Stromal cell of bone marrow (primary cell): ENCODE results near the gene RPS27.

Source experiments
- DNase-seq: peaks from one replicate; pipeline ENCODE4 v3.0.0-alpha.2; 2012; ENCODE audit warnings: low read depth

Gene RPS27

GRCh38 chr1:153990468-153991150, at the start of gene RPS27:
TSS of gene RPS27 (plus strand) at chr1:153990762. CDS start at chr1:153990797, 35 bp downstream.
- DNase-seq, result peak; percentile 97

- no peak for DNase-seq
Measured at GRCh38 chr1:153941826-153942725, 48.5 kb upstream of the RPS27 start.

GRCh38 chr1:153942766-153943549, 47.6 kb upstream of the RPS27 start:
- DNase-seq, result no peak

DNA sequence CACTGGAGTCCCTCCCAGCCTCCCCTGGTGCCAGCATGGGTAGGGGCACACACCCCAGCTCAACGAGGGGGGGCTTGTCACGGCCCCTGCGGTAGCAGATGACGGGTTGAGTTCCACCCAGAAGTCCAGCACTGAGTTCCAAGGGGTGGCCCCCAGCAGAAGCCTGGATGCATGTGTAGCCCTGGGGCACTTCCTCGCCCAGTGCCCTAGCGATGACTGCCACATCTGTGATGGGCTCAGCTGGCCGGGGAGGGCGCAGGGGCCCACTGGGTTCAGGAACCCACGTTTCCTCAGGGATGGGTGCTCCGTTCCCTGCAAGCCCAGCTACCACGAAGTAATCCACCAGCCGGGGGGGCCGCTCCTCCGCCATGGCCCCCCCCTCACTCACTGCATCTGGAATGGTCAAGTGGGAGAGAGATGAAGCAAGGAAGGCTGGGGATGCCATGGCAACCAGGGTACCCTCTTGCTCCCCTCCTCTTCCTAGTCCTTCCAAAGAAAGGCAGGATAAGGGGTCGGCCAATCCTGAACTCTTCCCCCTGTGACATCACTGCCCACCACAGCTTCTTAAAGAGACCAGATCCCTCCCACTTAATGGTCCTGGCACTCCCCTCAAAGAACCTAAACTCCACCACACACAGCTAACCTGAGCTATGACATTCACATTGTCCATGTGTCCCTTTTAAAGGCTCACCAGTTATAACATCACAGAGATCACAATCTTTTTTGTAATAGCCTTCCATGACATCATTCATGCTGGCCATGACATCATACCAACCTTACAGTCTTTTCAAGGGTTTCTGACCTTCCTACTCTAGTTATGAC, 46.3 kb upstream of the RPS27 start:
- no peak for DNase-seq

GRCh38 chr1:153944827-153945117, 45.8 kb upstream of the RPS27 start:
- no peak for DNase-seq

- DNase-seq, result no peak
Measured at GRCh38 chr1:153945131-153945794, 45.3 kb upstream of the RPS27 start.

- DNase-seq, result peak; percentile 56
Measured at GRCh38 chr1:153945795-153946621, 44.6 kb upstream of the RPS27 start.

DNA sequence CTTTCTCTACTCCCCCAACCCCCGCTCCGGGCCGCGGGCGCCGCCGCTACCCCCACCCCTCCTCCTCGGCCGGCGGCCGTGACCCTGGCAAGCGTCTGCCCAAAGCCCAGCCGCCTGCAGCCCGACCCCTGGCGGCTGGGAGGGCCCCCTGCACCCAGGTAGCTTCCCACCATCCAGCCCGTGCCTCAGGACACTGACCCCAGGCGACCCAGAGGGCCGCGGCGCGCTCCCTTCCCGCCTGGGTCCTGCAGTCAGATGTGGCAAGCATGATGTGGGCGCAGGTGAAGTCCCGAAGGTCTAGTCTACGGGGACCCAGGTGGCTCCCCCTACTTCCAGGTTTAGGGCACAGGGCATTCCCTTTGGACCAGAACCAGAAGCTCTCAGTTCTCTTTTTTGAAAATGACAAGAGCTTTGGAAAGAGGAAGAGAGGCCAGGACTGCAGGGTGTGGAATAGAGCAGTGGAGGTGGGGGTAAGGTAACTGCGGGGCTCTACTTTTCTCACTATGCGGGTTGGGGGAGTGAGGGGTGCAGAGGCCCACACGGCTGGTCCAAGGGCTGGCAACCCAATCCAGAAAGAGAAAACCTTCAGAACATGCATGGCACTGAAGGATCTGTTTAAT, 43.8 kb upstream of the RPS27 start, which contains the start of gene DENND4B:
Gene DENND4B (minus strand): TSS at position 97 of the 620 bp plus-strand sequence. CDS start 2,344 bp downstream, outside the sequence.
- peak; percentile 59 for DNase-seq

DNA sequence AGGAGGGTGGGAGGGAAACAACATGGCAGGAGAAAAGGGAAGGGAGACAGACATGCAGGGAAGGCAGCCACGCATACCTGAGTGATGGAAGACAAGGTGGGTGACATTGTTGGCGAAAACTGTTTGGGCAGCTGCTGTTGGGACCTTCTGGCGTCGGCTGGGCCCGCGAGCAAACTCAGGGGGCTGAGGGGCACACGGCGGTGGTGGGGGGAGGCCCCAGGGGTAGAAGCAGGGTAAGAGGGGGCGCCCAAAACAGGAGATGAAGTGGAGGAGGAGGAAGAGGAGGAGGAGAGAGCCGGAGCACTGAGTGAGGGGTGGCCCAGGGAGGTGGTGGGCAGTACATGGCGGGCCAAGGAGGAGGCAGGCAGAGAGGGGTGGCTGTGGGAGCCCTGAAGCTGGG, 39.4 kb upstream of the RPS27 start:
- DNase-seq, result no peak

DNA sequence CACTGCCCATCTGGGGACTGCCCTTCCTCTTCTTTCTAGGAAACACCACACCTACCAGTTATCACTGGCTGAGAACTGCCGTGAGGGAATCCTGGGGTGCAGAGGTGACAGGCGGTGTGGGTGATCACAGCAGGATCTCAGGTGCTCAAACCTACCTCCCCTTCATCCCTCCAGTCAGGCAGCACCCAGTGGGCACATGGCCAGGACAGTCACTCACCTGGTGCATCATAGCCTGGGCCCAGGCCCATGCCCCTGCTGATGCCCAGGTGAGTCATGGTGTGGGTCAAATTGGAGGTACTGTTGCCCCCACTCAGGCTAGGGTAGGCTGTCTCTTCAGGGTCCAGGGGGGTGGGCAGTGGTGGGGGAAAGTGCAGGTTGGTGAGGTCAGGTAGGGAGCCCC, 38.8 kb upstream of the RPS27 start:
- no peak for DNase-seq

DNA sequence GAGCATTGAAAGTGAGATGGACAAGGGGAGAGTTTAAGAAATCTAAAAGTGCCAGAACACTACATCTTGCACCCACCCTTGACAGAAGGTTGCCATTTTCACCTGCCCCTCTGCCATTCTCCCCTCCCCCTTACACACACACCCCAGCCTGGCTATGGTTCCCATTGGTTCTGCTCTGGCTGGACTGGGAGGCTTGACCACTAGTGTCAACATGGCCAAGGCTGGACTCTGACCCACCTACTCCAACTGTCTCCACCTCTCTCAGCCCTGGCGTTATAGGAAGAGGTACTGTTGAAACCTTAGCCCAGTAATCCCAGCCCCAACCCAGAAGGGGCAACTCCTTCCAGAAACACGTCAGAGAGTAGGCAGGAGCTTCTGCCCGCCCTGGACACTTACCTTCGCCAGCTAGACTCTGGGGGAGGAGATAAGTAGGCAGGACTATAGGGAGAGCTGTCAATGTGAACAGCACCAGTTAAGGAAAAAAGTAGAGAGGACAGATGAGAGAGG, 36.6 kb upstream of the RPS27 start:
- DNase-seq, result no peak

DNA sequence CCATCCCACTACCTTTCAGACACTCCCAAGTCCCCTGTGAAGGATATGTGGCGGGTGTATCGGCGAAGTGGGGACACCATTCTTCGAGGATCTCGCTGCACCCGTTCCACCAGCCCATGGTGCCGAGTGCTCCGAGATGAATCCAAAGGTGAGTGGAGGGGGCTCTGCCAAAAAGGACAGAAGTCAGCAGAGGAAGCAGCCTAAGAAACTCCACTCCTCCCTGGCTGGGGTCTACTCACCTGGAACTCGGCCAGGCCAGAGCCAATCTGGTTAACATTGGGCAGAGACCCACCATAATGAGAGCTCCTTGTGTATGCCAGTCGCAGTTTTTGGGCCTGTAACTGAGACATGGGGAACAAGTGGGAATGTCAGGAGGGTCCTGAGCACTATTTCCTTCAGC, 35.7 kb upstream of the RPS27 start:
- DNase-seq, result no peak

DNA sequence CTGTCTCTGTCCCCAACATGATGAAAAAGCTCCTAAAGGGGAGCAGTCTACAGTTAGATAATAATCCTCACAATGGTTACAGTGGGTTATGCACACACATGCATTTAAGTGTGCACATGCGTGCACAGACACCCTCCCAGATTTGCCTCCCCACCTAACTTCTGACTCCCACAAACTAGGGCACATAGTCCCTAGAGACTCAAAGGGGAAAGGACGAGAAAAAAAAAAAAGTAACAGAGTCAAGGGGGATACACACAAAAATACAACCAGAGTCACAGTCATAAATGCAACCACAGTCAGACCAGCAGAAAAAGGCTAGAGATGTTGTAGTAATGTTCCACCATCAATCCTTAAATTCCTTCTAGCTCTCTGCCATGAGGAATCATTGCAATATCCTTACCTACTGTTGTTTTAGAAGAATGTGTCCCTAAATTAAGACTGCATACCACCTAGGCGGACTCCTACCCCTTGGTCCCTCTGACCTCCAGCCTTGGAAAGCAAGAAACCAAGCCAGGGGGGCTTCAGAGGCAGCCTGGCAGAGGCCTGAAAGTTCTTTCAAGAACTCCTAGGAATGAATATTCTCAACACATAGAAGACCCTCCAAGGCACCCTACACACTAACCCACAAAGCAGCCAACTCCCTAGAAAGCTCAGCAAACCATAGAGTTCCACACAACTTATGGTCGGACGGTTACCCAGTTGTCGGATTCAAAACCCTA, 33.4 kb upstream of the RPS27 start:
- DNase-seq, result no peak

- no peak for DNase-seq
Measured at GRCh38 chr1:153957744-153958110, 32.8 kb upstream of the RPS27 start.

- peak; percentile 99 for DNase-seq
Measured at GRCh38 chr1:153958111-153958960, 32.2 kb upstream of the RPS27 start, which contains the start of gene CRTC2. TSS of gene CRTC2 (minus strand) at chr1:153958612. CDS start at chr1:153958497, 115 bp downstream.

DNA sequence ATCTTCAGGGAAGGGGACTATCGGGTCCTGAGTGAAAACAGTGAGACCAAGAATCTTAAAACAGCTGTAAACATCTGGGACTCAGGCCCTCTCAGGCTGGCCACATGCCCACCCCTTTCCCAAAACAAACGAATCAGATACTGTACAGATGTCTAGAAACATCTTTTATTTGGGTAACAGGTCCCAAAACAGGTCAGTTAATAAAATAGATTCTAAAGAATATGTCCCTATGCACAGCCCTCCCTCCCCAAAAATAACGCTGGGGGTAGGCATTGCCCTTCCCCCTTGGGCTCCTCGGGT, 31.7 kb upstream of the RPS27 start:
- no peak for DNase-seq

DNA sequence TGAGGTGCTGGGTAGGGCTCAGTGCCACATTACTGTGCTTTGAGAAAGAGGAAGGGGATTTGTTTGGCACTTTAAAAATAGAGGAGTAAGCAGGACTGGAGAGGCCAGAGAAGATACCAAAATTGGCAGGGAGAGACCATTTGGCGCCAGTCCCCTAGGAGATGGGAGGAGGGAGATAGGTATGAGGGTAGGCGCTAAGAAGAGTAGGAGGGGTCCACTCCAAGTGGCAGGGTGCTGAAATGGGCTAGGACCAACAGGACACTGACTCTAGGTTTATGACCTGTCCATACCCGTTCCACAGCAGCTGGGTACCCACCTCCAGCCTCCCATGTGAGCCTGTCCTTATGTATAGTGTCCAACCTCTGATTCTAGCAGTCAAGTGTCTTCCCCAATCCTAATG, 31.1 kb upstream of the RPS27 start:
- DNase-seq, result no peak

DNA sequence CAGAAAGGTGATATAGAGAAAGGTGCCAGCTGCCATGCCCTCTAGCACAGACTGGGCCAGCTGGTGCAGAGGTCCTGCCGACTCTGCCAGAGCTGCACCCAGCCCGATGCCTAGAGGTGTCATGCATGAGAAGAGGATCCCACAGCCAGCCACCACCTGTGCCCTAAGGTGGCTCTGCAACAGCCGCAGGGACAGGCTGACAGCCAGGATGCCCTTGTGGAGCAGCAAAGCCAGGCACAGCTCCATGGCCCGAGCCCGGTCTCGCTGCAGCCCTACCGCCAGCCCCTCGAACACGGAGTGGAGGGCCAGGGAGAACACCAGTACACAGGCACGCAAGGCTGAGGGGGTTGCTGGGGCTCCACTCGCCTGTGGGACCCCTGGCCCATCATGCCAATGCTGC, 30.4 kb upstream of the RPS27 start:
- DNase-seq, result no peak
